Nephron (organoid): ENCODE measurements around the gene GRIK4.

Source experiments
- H3K27ac Mint-ChIP-seq, 3 experiments: 2 replicates each; pipeline ENCODE4 v1.8.0; 2020; ENCODE audit warnings: mixed read lengths in 3 of 3, mild to moderate bottlenecking in 2 of 3, moderate library complexity in 1 of 3
- H3K27me3 Mint-ChIP-seq: 2 replicates; pipeline ENCODE4 v1.8.0; 2021; ENCODE audit warnings: low read depth, mild to moderate bottlenecking, moderate library complexity, mixed read lengths
- H3K36me3 Mint-ChIP-seq: 2 replicates; pipeline ENCODE4 v1.8.0; 2020; ENCODE audit warnings: low read depth, mixed read lengths
- H3K4me1 Mint-ChIP-seq: 2 replicates; pipeline ENCODE4 v1.8.0; 2020; ENCODE audit warnings: mixed read lengths
- H3K4me3 Mint-ChIP-seq, 3 experiments: 2 replicates each; pipeline ENCODE4 v1.8.0; 2020; ENCODE audit warnings: mild to moderate bottlenecking in 3 of 3, mixed read lengths in 3 of 3, moderate library complexity in 2 of 3
- H3K9me3 Mint-ChIP-seq: 2 replicates; pipeline ENCODE4 v1.8.0; 2020; ENCODE audit warnings: mixed read lengths
- CTCF ChIP-seq, 3 experiments: fragments of 200-600 bp; sonication (generic); IDR thresholded peaks; one replicate each; pipeline ENCODE4 v1.5.0; 2021; ENCODE audit warnings: antibody characterized with exemption in 3 of 3; ENCODE audit not compliant: unreplicated experiment in 3 of 3

GRIK4 gene

GRCh38 chr11:120938260-120938659 lies 426.7 kb downstream of the GRIK4 start:
- Mint-ChIP-seq H3K9me3 (no peaks in the 10 kb centered on the region), H3K36me3 (peaks cover 4% of the 10 kb centered on the region), H3K4me1 (peaks cover 15% of the 10 kb centered on the region), H3K27me3 (peaks cover 21% of the 10 kb centered on the region), H3K27ac (no peak overlapping the region), H3K4me3 (no peak overlapping the region)
- TF ChIP-seq CTCF (IDR thresholded peaks at IDR 0.05; ENCODE audit: unreplicated experiment in 3 of 3) = no peak

- Mint-ChIP-seq H3K27me3 (peaks cover 17% of the 10 kb centered on the region), H3K9me3 (peaks cover 5% of the 10 kb centered on the region), H3K36me3 (peaks cover 8% of the 10 kb centered on the region), H3K4me1 (peaks cover 7% of the 10 kb centered on the region), H3K27ac (no peak overlapping the region), H3K4me3 (no peak overlapping the region)
- TF ChIP-seq CTCF (IDR thresholded peaks at IDR 0.05; ENCODE audit: unreplicated experiment in 3 of 3) = no peak
Observed at GRCh38 chr11:120940160-120940848, 428.8 kb downstream of the GRIK4 start.

- H3K4me1 Mint-ChIP-seq = peaks cover 5% of the 10 kb centered on the region
- H3K27me3 Mint-ChIP-seq = peaks cover 15% of the 10 kb centered on the region
- TF ChIP-seq CTCF (IDR thresholded peaks at IDR 0.05; ENCODE audit: unreplicated experiment in 3 of 3) = no peak
- H3K27ac Mint-ChIP-seq = no peak overlapping the region
- peaks cover 8% of the 10 kb centered on the region for H3K36me3 Mint-ChIP-seq
- peaks cover 10% of the 10 kb centered on the region for H3K9me3 Mint-ChIP-seq
- no peak overlapping the region for H3K4me3 Mint-ChIP-seq
Observed at GRCh38 chr11:120941000-120941399, 429.5 kb downstream of the GRIK4 start.

GRCh38 chr11:120942701-120943100 lies 431.2 kb downstream of the GRIK4 start:
- H3K4me1 Mint-ChIP-seq = no peaks in the 10 kb centered on the region
- H3K9me3 Mint-ChIP-seq = peaks cover 10% of the 10 kb centered on the region
- no peak overlapping the region for H3K27ac Mint-ChIP-seq
- TF ChIP-seq CTCF (IDR thresholded peaks at IDR 0.05; ENCODE audit: unreplicated experiment in 3 of 3) = no peak
- no peak overlapping the region for H3K4me3 Mint-ChIP-seq
- H3K27me3 Mint-ChIP-seq = peaks cover 7% of the 10 kb centered on the region
- peaks cover 8% of the 10 kb centered on the region for H3K36me3 Mint-ChIP-seq

- TF ChIP-seq CTCF (IDR thresholded peaks at IDR 0.05; ENCODE audit: unreplicated experiment in 3 of 3) = no peak
- Mint-ChIP-seq H3K27ac (no peak overlapping the region), H3K36me3 (peaks cover 8% of the 10 kb centered on the region), H3K4me1 (no peaks in the 10 kb centered on the region), H3K27me3 (peaks cover 15% of the 10 kb centered on the region), H3K4me3 (no peak overlapping the region), H3K9me3 (peaks cover 10% of the 10 kb centered on the region)
Observed at GRCh38 chr11:120945042-120945441, 433.5 kb downstream of the GRIK4 start.

- Mint-ChIP-seq H3K27me3 (peaks cover 22% of the 10 kb centered on the region), H3K36me3 (no peaks in the 10 kb centered on the region), H3K27ac (no peak overlapping the region), H3K4me3 (no peak overlapping the region), H3K4me1 (peaks cover 6% of the 10 kb centered on the region), H3K9me3 (peaks cover 1% of the 10 kb centered on the region)
- no peak for TF ChIP-seq CTCF (IDR thresholded peaks at IDR 0.05; ENCODE audit: unreplicated experiment in 3 of 3)
Observed at GRCh38 chr11:120950880-120951279, 439.3 kb downstream of the GRIK4 start.
